Thyroid gland (tissue), 4 donors: Measurements from ENCODE around the gene TGFBR1.

Experiments used
- POLR2A ChIP-seq, 2 donors: fragments of 450-650 bp; IDR thresholded peaks; one replicate each; pipeline ENCODE4 v1.6.1; 2017; ENCODE audit warnings: antibody characterized with exemption in 2 of 2, mild to moderate bottlenecking in 2 of 2, moderate library complexity in 1 of 2
- TF ChIP-seq, protein P1 (sequence below), 6 experiments: fragments of 200-600 bp in 3 of 6; fragments of 450-650 bp in 3 of 6; sonication (generic) in 3 of 6; IDR thresholded peaks; one replicate each; pipeline ENCODE4 v1.5.1; 2016 to 2019; ENCODE audit warnings: antibody characterized with exemption in 6 of 6, mild to moderate bottlenecking in 2 of 6, inconsistent platforms in 1 of 6, moderate library complexity in 1 of 6

DNA sequence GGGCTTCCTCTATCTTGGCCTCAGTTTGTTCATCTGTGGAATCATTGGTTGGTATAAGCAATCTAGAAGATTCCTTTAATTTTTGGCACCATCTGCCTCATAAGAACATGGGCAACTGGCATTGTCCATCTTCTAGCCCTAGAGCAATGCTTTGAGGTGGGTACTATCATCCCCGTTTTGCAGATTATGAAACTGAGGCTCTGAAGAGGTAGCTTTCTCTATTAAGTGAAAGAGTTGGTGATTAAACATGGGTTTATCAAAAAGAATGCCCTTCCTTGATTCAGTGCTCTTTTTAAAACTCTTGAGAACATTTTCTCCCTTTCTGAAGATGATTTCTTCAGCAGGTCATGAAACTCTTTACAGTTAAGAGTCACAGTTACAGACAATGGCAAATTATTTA, 42.4 kb upstream of the TGFBR1 start:
- TF ChIP-seq, protein P1, sequence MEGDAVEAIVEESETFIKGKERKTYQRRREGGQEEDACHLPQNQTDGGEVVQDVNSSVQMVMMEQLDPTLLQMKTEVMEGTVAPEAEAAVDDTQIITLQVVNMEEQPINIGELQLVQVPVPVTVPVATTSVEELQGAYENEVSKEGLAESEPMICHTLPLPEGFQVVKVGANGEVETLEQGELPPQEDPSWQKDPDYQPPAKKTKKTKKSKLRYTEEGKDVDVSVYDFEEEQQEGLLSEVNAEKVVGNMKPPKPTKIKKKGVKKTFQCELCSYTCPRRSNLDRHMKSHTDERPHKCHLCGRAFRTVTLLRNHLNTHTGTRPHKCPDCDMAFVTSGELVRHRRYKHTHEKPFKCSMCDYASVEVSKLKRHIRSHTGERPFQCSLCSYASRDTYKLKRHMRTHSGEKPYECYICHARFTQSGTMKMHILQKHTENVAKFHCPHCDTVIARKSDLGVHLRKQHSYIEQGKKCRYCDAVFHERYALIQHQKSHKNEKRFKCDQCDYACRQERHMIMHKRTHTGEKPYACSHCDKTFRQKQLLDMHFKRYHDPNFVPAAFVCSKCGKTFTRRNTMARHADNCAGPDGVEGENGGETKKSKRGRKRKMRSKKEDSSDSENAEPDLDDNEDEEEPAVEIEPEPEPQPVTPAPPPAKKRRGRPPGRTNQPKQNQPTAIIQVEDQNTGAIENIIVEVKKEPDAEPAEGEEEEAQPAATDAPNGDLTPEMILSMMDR (IDR thresholded peaks at IDR 0.05): no peak
- TF ChIP-seq POLR2A (IDR thresholded peaks at IDR 0.05): no peak
